Measurements from ENCODE around the gene FAM217A. TPM values are rescaled to one million over a fixed set of nuclear protein-coding genes. Genes with fewer than 3 reads are reported as not detected.
"Not testable (repeated sequence)": the region's sequence is repeated elsewhere in the genome, so short reads cannot be mapped to it uniquely, and the experiment has no call there.

The FAM217A gene
- total RNA-seq, 1 donor from 2014 or later: not detected

DNA sequence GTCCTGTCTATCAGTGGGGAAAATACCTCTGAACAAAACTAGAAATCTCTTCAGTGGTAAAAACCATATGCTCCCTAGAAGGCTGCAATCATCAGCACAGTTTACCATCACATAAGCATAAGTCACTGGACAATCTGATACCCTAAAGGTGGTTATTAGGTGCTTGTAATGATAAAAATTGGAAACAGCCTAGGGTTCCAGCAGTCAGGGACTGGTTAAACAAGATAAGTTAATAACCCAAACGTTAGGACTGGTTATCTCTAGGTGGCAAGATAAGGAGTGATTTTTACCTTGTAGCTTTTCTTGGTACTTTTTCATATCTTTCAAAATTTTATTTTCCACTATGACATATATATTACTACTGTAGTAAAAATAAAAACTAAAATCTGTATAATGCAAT is 45.4 kb upstream of the FAM217A start:
- no peak overlapping the region for H3K4me3 Mint-ChIP-seq (ENCODE audit: unreplicated experiment)

GRCh38 chr6:4115741-4116140 is 36.8 kb upstream of the FAM217A start:
- no peak for DNase-seq (ENCODE audit: low spot score)
- H3K36me3 Mint-ChIP-seq (ENCODE audit: low read depth, unreplicated experiment): peaks cover 12% of the 10 kb centered on the region
- H3K27me3 Mint-ChIP-seq (ENCODE audit: unreplicated experiment): no peaks in the 10 kb centered on the region
- H3K4me1 Mint-ChIP-seq (ENCODE audit: unreplicated experiment): no peaks in the 10 kb centered on the region
- H3K4me3 Mint-ChIP-seq (ENCODE audit: unreplicated experiment): no peak overlapping the region
- TF ChIP-seq, protein P1, sequence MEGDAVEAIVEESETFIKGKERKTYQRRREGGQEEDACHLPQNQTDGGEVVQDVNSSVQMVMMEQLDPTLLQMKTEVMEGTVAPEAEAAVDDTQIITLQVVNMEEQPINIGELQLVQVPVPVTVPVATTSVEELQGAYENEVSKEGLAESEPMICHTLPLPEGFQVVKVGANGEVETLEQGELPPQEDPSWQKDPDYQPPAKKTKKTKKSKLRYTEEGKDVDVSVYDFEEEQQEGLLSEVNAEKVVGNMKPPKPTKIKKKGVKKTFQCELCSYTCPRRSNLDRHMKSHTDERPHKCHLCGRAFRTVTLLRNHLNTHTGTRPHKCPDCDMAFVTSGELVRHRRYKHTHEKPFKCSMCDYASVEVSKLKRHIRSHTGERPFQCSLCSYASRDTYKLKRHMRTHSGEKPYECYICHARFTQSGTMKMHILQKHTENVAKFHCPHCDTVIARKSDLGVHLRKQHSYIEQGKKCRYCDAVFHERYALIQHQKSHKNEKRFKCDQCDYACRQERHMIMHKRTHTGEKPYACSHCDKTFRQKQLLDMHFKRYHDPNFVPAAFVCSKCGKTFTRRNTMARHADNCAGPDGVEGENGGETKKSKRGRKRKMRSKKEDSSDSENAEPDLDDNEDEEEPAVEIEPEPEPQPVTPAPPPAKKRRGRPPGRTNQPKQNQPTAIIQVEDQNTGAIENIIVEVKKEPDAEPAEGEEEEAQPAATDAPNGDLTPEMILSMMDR (IDR thresholded peaks at IDR 0.05; ENCODE audit: unreplicated experiment): no peak
- no peaks in the 10 kb centered on the region for H3K9me3 Mint-ChIP-seq (ENCODE audit: unreplicated experiment)
- H3K27ac Mint-ChIP-seq (ENCODE audit: unreplicated experiment): no peak overlapping the region

More for the DNA sequence above, 45.4 kb upstream of the FAM217A start:
- Mint-ChIP-seq H3K27ac (ENCODE audit: unreplicated experiment) (no peak overlapping the region), H3K27me3 (ENCODE audit: unreplicated experiment) (no peaks in the 10 kb centered on the region), H3K9me3 (ENCODE audit: unreplicated experiment) (no peaks in the 10 kb centered on the region), H3K36me3 (ENCODE audit: low read depth, unreplicated experiment) (peaks cover 24% of the 10 kb centered on the region), H3K4me1 (ENCODE audit: unreplicated experiment) (no peaks in the 10 kb centered on the region)
- DNase-seq (ENCODE audit: low spot score): no peak
- TF ChIP-seq, protein P1 (IDR thresholded peaks at IDR 0.05; ENCODE audit: unreplicated experiment): no peak

- TF ChIP-seq, protein P1 (IDR thresholded peaks at IDR 0.05; ENCODE audit: unreplicated experiment): no peak
- no peak overlapping the region for H3K4me3 Mint-ChIP-seq (ENCODE audit: unreplicated experiment)
- no peak for DNase-seq (ENCODE audit: low spot score)
- no peaks in the 10 kb centered on the region for H3K9me3 Mint-ChIP-seq (ENCODE audit: unreplicated experiment)
- peaks cover 6% of the 10 kb centered on the region for H3K36me3 Mint-ChIP-seq (ENCODE audit: low read depth, unreplicated experiment)
- H3K27ac Mint-ChIP-seq (ENCODE audit: unreplicated experiment): no peak overlapping the region
- no peaks in the 10 kb centered on the region for H3K4me1 Mint-ChIP-seq (ENCODE audit: unreplicated experiment)
- no peaks in the 10 kb centered on the region for H3K27me3 Mint-ChIP-seq (ENCODE audit: unreplicated experiment)
Measured at GRCh38 chr6:4114123-4114522, 35.2 kb upstream of the FAM217A start.

DNA sequence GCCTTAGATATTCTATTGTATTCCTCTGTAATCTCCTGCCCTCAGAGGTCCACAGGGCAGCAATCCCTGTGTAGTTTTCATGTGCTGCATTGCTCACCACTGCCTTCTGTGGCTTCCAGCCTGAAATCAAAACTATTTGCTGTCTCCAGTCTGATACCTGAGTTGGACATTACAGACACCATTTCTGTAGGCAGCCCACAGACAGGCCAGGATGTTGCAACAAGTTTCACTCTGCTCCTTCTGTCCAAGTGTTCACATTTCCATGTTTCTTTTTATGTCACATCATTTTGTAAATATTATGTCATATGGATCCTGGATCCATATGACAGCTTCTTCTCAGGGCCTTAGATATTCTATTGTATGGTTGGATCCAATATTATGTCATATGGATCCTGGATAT is 34.7 kb upstream of the FAM217A start:
- no peaks in the 10 kb centered on the region for H3K4me1 Mint-ChIP-seq (ENCODE audit: unreplicated experiment)
- peaks cover 6% of the 10 kb centered on the region for H3K36me3 Mint-ChIP-seq (ENCODE audit: low read depth, unreplicated experiment)
- H3K27ac Mint-ChIP-seq (ENCODE audit: unreplicated experiment): no peak overlapping the region
- no peak for DNase-seq (ENCODE audit: low spot score)
- no peak overlapping the region for H3K4me3 Mint-ChIP-seq (ENCODE audit: unreplicated experiment)
- H3K9me3 Mint-ChIP-seq (ENCODE audit: unreplicated experiment): no peaks in the 10 kb centered on the region
- TF ChIP-seq, protein P1 (IDR thresholded peaks at IDR 0.05; ENCODE audit: unreplicated experiment): no peak
- H3K27me3 Mint-ChIP-seq (ENCODE audit: unreplicated experiment): no peaks in the 10 kb centered on the region

- no peak for DNase-seq (ENCODE audit: low spot score)
- Mint-ChIP-seq H3K27ac (ENCODE audit: unreplicated experiment) (no peak overlapping the region), H3K9me3 (ENCODE audit: unreplicated experiment) (no peaks in the 10 kb centered on the region), H3K4me3 (ENCODE audit: unreplicated experiment) (no peak overlapping the region), H3K27me3 (ENCODE audit: unreplicated experiment) (no peaks in the 10 kb centered on the region), H3K4me1 (ENCODE audit: unreplicated experiment) (no peaks in the 10 kb centered on the region), H3K36me3 (ENCODE audit: low read depth, unreplicated experiment) (peaks cover 6% of the 10 kb centered on the region)
- TF ChIP-seq, protein P1 (IDR thresholded peaks at IDR 0.05; ENCODE audit: unreplicated experiment): no peak
Measured at GRCh38 chr6:4112366-4112765, 33.4 kb upstream of the FAM217A start.

- not testable (repeated sequence) for H3K4me1 Mint-ChIP-seq (ENCODE audit: unreplicated experiment); DNase-seq (ENCODE audit: low spot score); H3K9me3 Mint-ChIP-seq (ENCODE audit: unreplicated experiment); H3K4me3 Mint-ChIP-seq (ENCODE audit: unreplicated experiment); H3K27ac Mint-ChIP-seq (ENCODE audit: unreplicated experiment); H3K27me3 Mint-ChIP-seq (ENCODE audit: unreplicated experiment); H3K36me3 Mint-ChIP-seq (ENCODE audit: low read depth, unreplicated experiment)
Measured at GRCh38 chr6:4109363-4109815, 30.5 kb upstream of the FAM217A start.

Measured in endothelial cell (in vitro differentiated cells).